Smooth muscle cell (in vitro differentiated cells): ENCODE data around the gene TEAD4. TPM values are rescaled to one million over a fixed set of nuclear protein-coding genes. Genes with fewer than 3 reads are reported as not detected.

Experiments
- DNase-seq: peaks from one replicate; lab custom pipeline; 2025; ENCODE audit not compliant: unreplicated experiment; lab: John Stamatoyannopoulos, UW
- H2AFZ ChIP-seq: fragments of 200-600 bp; sonication (generic); 2 replicates; pipeline ENCODE4 v1.6.0; 2016; ENCODE audit warnings: antibody characterized with exemption, low read depth, mild to moderate bottlenecking
- H3F3A ChIP-seq: fragments of 200-600 bp; sonication (generic); 2 replicates; pipeline ENCODE4 v1.6.0; 2017; ENCODE audit warnings: antibody characterized with exemption, low read depth
- H3K27ac ChIP-seq: fragments of 200-600 bp; sonication (generic); 2 replicates; pipeline ENCODE4 v1.5.1; 2016; ENCODE audit warnings: low read depth, mild to moderate bottlenecking
- H3K27me3 ChIP-seq: fragments of 200-600 bp; sonication (generic); 2 replicates; pipeline ENCODE4 v1.6.1; 2016; ENCODE audit warnings: low read depth, mild to moderate bottlenecking
- H3K36me3 ChIP-seq: fragments of 200-600 bp; sonication (generic); 2 replicates; pipeline ENCODE4 v1.5.1; 2016; ENCODE audit warnings: low read depth
- H3K4me1 ChIP-seq: fragments of 200-600 bp; sonication (generic); 2 replicates; pipeline ENCODE4 v1.5.1; 2016; ENCODE audit warnings: low read depth
- H3K4me2 ChIP-seq: fragments of 200-600 bp; sonication (generic); 2 replicates; pipeline ENCODE4 v1.6.0; 2016; ENCODE audit warnings: mild to moderate bottlenecking
- H3K4me3 ChIP-seq: fragments of 200-600 bp; sonication (generic); 2 replicates; pipeline ENCODE4 v1.5.1; 2016; ENCODE audit warnings: mild to moderate bottlenecking
- H3K79me2 ChIP-seq: fragments of 200-600 bp; sonication (generic); 2 replicates; pipeline ENCODE4 v1.6.0; 2016; ENCODE audit warnings: low read depth, mild to moderate bottlenecking
- H3K9ac ChIP-seq: fragments of 200-600 bp; sonication (generic); 2 replicates; pipeline ENCODE4 v1.6.0; 2016; ENCODE audit warnings: low read depth
- H3K9me3 ChIP-seq: fragments of 200-600 bp; sonication (generic); replicated peaks from 2 replicates; pipeline ENCODE4 v1.5.1; 2016; ENCODE audit warnings: low read depth
- H4K20me1 ChIP-seq: fragments of 200-600 bp; sonication (generic); 2 replicates; pipeline ENCODE4 v1.6.0; 2016; ENCODE audit warnings: low read depth
- WGBS: methylation state at CpG from one replicate; pipeline ENCODE4 v1.1.7; 2016; ENCODE audit warnings: low lambda C conversion rate; 5-methylcytosine and 5-hydroxymethylcytosine counted together
- polyA plus RNA-seq: library from polyadenylated mRNA; unstranded; fragments of >200 nt; fragmentation: Nextera tagmentation; extraction: Ambion mirVana; gene quantifications from 2 replicates; pipeline ENCODE4 v1.2.1, GENCODE V29; 2016
- total RNA-seq: library from RNA; depleted of rRNA; stranded (reverse); fragments of >200 nt; gene quantifications from 2 replicates; pipeline ENCODE4 v1.2.3, GENCODE V29; 2014
- TF ChIP-seq, protein P1 (sequence below): fragments of 200-600 bp; sonication (generic); IDR thresholded peaks from 2 replicates; pipeline ENCODE4 v1.5.1; 2017; ENCODE audit warnings: borderline replicate concordance, mild to moderate bottlenecking, antibody characterized with exemption; ENCODE audit not compliant: insufficient read depth, poor library complexity, severe bottlenecking

The TEAD4 gene
- total and polyA plus RNA-seq, 2 experiments from 2014 or later: 12.0 to 14.3 TPM

DNA sequence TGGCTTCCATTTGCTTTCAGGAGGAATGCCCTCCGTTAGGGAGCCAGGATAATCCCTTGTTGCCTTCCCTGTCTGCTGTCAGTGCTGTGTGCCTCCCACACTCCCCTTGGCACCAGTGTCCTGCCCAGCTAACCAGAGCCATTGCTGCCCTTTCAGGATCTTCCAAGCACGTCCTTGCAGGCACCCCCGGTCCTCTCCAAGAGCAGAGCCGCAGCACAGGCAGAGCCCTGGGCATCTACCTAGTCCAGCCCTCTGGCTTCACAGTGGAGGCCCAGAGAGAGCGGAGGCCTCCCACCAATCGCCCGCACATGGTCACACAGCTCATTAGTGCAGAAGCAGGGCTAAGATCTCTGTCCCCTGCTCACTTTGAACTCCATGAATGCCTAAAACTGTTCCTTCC is 79.0 kb downstream of the TEAD4 start:
- H3K9me3 ChIP-seq: no peaks in the 10 kb centered on the region
- TF ChIP-seq, protein P1, sequence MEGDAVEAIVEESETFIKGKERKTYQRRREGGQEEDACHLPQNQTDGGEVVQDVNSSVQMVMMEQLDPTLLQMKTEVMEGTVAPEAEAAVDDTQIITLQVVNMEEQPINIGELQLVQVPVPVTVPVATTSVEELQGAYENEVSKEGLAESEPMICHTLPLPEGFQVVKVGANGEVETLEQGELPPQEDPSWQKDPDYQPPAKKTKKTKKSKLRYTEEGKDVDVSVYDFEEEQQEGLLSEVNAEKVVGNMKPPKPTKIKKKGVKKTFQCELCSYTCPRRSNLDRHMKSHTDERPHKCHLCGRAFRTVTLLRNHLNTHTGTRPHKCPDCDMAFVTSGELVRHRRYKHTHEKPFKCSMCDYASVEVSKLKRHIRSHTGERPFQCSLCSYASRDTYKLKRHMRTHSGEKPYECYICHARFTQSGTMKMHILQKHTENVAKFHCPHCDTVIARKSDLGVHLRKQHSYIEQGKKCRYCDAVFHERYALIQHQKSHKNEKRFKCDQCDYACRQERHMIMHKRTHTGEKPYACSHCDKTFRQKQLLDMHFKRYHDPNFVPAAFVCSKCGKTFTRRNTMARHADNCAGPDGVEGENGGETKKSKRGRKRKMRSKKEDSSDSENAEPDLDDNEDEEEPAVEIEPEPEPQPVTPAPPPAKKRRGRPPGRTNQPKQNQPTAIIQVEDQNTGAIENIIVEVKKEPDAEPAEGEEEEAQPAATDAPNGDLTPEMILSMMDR: no peak
- H3K27ac ChIP-seq: no peak overlapping the region
- H3K4me3 ChIP-seq: no peak overlapping the region
- H3K4me2 ChIP-seq: no peak overlapping the region
- no peaks in the 10 kb centered on the region for H3K36me3 ChIP-seq
- peaks cover 4% of the 10 kb centered on the region for H3K4me1 ChIP-seq
- H4K20me1 ChIP-seq: no peaks in the 10 kb centered on the region
- DNase-seq: no peak
- H3K27me3 ChIP-seq: no peaks in the 10 kb centered on the region
- no peaks in the 10 kb centered on the region for H3K79me2 ChIP-seq
- no peak overlapping the region for H3K9ac ChIP-seq
- no peak overlapping the region for H2AFZ ChIP-seq
- no peaks in the 10 kb centered on the region for H3F3A ChIP-seq
- WGBS: 88% methylated on average over 7 of the region's 7 CpGs

DNA sequence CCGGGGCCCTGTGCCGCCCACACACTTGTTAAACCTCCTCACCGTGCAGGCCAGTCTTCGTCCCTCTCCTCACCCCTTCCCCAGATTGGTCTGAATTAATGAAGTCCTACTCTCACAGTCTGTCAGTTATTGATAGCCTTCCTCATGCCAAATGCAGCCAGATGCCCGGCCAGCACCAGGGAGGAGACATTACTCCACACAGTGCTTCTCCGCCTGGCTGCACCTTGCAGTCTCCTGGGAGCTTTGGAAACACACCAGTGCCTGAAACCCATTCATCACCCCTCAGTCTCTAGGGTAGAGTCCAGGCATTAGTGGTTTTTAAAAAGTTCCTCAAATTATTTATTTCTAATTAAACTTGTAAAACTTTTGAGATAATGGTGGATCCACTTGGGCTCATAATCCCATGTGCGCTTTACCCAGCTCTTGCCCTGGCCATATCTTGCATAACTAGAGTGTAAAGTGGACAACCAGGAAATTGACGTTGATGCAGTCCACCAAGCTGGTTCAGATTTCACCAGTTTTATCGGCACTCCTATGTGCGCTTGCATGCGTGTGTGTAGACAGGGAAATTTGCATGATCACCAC is 79.8 kb downstream of the TEAD4 start:
- Histone ChIP-seq H3K79me2 (no peaks in the 10 kb centered on the region), H3K9me3 (no peaks in the 10 kb centered on the region), H3K9ac (no peak overlapping the region), H3K27me3 (no peaks in the 10 kb centered on the region), H3K27ac (no peak overlapping the region), H3K4me2 (no peak overlapping the region), H4K20me1 (no peaks in the 10 kb centered on the region), H3K36me3 (no peaks in the 10 kb centered on the region), H3K4me3 (no peak overlapping the region), H3F3A (no peaks in the 10 kb centered on the region), H3K4me1 (peaks cover 4% of the 10 kb centered on the region), H2AFZ (no peak overlapping the region)
- no peak for DNase-seq
- TF ChIP-seq, protein P1: no peak
- 95% methylated on average over 11 of the region's 11 CpGs for WGBS

DNA sequence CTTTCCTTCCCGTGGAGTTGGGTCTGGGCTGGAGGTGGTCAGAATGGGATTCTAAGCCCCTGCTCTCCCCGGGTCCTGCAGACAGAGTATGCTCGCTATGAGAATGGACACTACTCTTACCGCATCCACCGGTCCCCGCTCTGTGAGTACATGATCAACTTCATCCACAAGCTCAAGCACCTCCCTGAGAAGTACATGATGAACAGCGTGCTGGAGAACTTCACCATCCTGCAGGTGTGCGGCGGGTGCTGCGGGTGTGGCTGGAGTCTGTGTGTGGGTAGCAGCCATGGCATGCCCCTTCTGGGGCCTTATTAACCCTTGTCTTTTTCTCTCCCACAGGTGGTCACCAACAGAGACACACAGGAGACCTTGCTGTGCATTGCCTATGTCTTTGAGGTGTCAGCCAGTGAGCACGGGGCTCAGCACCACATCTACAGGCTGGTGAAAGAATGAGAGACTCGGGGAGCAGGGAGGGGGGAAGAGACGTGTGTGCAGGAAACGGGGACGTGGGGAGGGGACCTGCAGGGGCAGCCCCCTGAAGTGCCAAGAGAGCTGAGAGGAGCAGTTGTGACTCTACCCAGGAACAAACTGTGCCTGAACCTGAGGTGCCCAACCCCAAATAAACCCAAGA is 80.9 kb downstream of the TEAD4 start:
- Histone ChIP-seq H3K9ac (no peak overlapping the region), H3F3A (no peaks in the 10 kb centered on the region), H3K79me2 (no peaks in the 10 kb centered on the region), H4K20me1 (no peaks in the 10 kb centered on the region), H3K4me2 (no peak overlapping the region), H3K4me3 (no peak overlapping the region), H2AFZ (no peak overlapping the region), H3K4me1 (peaks cover 4% of the 10 kb centered on the region), H3K36me3 (no peaks in the 10 kb centered on the region), H3K9me3 (no peaks in the 10 kb centered on the region), H3K27me3 (no peaks in the 10 kb centered on the region), H3K27ac (no peak overlapping the region)
- TF ChIP-seq, protein P1: no peak
- 97% methylated on average over 15 of the region's 15 CpGs for WGBS
- DNase-seq: no peak
